Measurements from ENCODE around the gene ACOT2. TPM values are rescaled to one million over a fixed set of nuclear protein-coding genes. Genes with fewer than 3 reads are reported as not detected.

The ACOT2 gene
- total and polyA plus RNA-seq, 2 donors from 2014 or later = 29.4 to 128 TPM

DNA sequence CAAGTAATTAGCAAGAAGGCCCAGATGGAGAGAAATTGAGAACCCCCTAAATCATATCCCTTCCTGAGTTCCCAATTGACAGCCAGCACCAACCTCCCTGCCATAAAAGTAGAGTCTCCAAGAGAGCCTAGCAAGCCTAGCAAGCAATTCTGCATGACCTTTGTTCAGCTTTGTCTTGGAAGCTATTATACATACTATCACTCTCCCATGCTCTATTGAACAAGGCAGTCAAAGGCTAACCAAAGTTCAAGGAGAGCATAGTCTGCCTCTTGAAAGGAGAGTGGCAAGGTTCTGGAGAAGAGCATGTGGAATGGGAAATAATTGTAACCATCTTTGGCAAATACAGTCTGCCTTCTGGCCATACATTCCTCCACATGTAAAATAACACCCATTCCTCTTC, 30.5 kb downstream of the ACOT2 start:
- Histone ChIP-seq H3K27ac (ENCODE audit: low read depth in 2 of 2, low read length in 2 of 2) (peak overlapping the region in 1 of 2 donors; percentile 84), H3K36me3 (ENCODE audit: control insufficient read depth in 2 of 3, insufficient read depth in 3 of 3, low read length in 3 of 3) (no peaks in the 10 kb centered on the region), H3K9me3 (ENCODE audit: control insufficient read depth in 2 of 3, insufficient read depth in 1 of 3, low read length in 3 of 3) (no peaks in the 10 kb centered on the region), H3K4me1 (ENCODE audit: control insufficient read depth in 2 of 3, insufficient read depth in 2 of 3, low read depth in 1 of 3, low read length in 3 of 3) (peaks cover 0 to 6% (median 0%) of the 10 kb centered on the region in 3 donors), H3K9ac (ENCODE audit: low read length in 3 of 3) (peak overlapping the region in 1 of 3 donors; percentile 0), H3K4me3 (ENCODE audit: low read length in 3 of 3) (no peak overlapping the region), H3K27me3 (ENCODE audit: control insufficient read depth, insufficient read depth, low read length) (no peaks in the 10 kb centered on the region)
- intact Hi-C loops (cut with DNase I) = no loop called here
- TF ChIP-seq, protein P1, sequence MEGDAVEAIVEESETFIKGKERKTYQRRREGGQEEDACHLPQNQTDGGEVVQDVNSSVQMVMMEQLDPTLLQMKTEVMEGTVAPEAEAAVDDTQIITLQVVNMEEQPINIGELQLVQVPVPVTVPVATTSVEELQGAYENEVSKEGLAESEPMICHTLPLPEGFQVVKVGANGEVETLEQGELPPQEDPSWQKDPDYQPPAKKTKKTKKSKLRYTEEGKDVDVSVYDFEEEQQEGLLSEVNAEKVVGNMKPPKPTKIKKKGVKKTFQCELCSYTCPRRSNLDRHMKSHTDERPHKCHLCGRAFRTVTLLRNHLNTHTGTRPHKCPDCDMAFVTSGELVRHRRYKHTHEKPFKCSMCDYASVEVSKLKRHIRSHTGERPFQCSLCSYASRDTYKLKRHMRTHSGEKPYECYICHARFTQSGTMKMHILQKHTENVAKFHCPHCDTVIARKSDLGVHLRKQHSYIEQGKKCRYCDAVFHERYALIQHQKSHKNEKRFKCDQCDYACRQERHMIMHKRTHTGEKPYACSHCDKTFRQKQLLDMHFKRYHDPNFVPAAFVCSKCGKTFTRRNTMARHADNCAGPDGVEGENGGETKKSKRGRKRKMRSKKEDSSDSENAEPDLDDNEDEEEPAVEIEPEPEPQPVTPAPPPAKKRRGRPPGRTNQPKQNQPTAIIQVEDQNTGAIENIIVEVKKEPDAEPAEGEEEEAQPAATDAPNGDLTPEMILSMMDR (IDR thresholded peaks at IDR 0.05; ENCODE audit: borderline replicate concordance, extremely low read depth, insufficient read depth) = no peak
- FAIRE-seq (no peak), DNase-seq (peak in 2 of 5 donors; percentile 17 to 54)

DNA sequence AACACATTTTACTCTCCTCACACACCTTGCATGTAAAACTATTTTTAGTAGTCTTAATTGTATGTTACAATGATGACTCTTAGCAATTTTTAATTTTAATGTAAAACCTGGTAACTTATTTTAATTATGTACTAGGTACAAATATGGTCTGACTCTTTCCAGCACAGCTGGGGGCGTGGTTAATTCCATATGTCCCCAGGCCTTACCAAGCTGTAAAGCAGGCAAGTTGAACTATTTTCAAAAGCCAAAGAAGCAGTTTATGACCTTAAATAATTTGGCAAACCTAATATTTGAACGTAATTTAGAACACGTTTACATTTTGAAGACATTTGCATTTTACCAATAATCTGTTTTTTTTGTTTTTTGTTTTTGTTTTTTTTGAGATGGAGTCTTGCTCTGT, 34.0 kb downstream of the ACOT2 start:
- Histone ChIP-seq H3K9me3 (ENCODE audit: control insufficient read depth in 2 of 3, insufficient read depth in 1 of 3, low read length in 3 of 3) (no peaks in the 10 kb centered on the region), H3K27me3 (ENCODE audit: control insufficient read depth, insufficient read depth, low read length) (no peaks in the 10 kb centered on the region), H3K27ac (ENCODE audit: low read depth in 2 of 2, low read length in 2 of 2) (no peak overlapping the region), H3K9ac (ENCODE audit: low read length in 3 of 3) (no peak overlapping the region), H3K4me3 (ENCODE audit: low read length in 3 of 3) (no peak overlapping the region), H3K4me1 (ENCODE audit: control insufficient read depth in 2 of 3, insufficient read depth in 2 of 3, low read depth in 1 of 3, low read length in 3 of 3) (peaks cover 0 to 6% (median 0%) of the 10 kb centered on the region in 3 donors), H3K36me3 (ENCODE audit: control insufficient read depth in 2 of 3, insufficient read depth in 3 of 3, low read length in 3 of 3) (no peaks in the 10 kb centered on the region)
- TF ChIP-seq, protein P1 (IDR thresholded peaks at IDR 0.05; ENCODE audit: borderline replicate concordance, extremely low read depth, insufficient read depth) = no peak
- DNase-seq = no peak
- intact Hi-C loops (cut with DNase I) = no loop called here
- no peak for FAIRE-seq

DNA sequence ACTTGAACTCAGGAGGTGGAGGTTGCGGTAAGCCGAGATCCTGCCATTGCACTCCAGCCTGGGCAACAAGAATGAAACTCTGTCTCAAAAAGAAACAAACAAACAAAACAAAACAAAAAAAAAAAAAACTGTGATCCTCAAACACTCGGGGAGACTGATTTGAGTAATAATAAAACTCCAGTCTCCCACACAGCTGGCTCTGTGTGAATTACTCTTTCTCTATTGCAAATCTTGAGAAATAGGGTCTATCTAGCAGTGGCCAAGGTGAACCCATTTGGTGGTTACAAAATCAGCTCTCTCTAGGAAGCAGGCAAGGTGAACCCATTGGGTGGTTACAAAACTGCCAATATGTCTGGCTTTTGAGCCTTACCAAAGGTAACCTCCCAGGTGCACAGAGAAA, 37.3 kb downstream of the ACOT2 start:
- H3K27me3 ChIP-seq (ENCODE audit: control insufficient read depth, insufficient read depth, low read length) = no peaks in the 10 kb centered on the region
- no peaks in the 10 kb centered on the region for H3K4me1 ChIP-seq (ENCODE audit: control insufficient read depth in 2 of 3, insufficient read depth in 2 of 3, low read depth in 1 of 3, low read length in 3 of 3)
- TF ChIP-seq, protein P1 (IDR thresholded peaks at IDR 0.05; ENCODE audit: borderline replicate concordance, extremely low read depth, insufficient read depth) = no peak
- no peaks in the 10 kb centered on the region for H3K36me3 ChIP-seq (ENCODE audit: control insufficient read depth in 2 of 3, insufficient read depth in 3 of 3, low read length in 3 of 3)
- no peak overlapping the region for H3K9ac ChIP-seq (ENCODE audit: low read length in 3 of 3)
- no peak for DNase-seq
- no peak overlapping the region for H3K27ac ChIP-seq (ENCODE audit: low read depth in 2 of 2, low read length in 2 of 2)
- intact Hi-C loops (cut with DNase I) = no loop called here
- H3K9me3 ChIP-seq (ENCODE audit: control insufficient read depth in 2 of 3, insufficient read depth in 1 of 3, low read length in 3 of 3) = no peaks in the 10 kb centered on the region
- FAIRE-seq = no peak
- no peak overlapping the region for H3K4me3 ChIP-seq (ENCODE audit: low read length in 3 of 3)

DNA sequence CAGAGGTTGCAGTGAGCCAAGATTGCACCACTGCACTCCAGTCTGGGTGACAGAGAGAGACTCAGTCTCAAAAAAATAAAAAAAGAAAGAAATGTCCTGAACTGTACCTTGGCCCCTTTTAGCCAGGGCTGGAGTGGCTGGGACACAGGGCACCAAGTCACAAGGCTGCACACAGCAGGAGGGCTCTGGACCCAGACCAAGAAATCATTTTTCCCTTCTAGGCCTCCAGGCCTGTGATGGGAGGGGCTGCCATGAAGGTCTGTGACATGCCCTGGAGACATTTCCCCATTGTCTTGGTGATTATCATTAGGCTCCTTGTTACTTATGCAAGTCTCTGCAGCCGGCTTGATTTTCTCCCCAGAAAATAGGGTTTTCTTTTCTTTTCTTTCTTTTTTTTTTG, 38.2 kb downstream of the ACOT2 start:
- Histone ChIP-seq H3K4me3 (ENCODE audit: low read length in 3 of 3) (no peak overlapping the region), H3K9ac (ENCODE audit: low read length in 3 of 3) (no peak overlapping the region), H3K27me3 (ENCODE audit: control insufficient read depth, insufficient read depth, low read length) (no peaks in the 10 kb centered on the region), H3K9me3 (ENCODE audit: control insufficient read depth in 2 of 3, insufficient read depth in 1 of 3, low read length in 3 of 3) (no peaks in the 10 kb centered on the region), H3K36me3 (ENCODE audit: control insufficient read depth in 2 of 3, insufficient read depth in 3 of 3, low read length in 3 of 3) (no peaks in the 10 kb centered on the region), H3K27ac (ENCODE audit: low read depth in 2 of 2, low read length in 2 of 2) (no peak overlapping the region), H3K4me1 (ENCODE audit: control insufficient read depth in 2 of 3, insufficient read depth in 2 of 3, low read depth in 1 of 3, low read length in 3 of 3) (no peaks in the 10 kb centered on the region)
- no peak for DNase-seq
- TF ChIP-seq, protein P1 (IDR thresholded peaks at IDR 0.05; ENCODE audit: borderline replicate concordance, extremely low read depth, insufficient read depth) = no peak
- no peak for FAIRE-seq
- intact Hi-C loops (cut with DNase I) = no loop called here
